Spleen (tissue), 11 donors: ENCODE data around the gene CNKSR2. TPM values are rescaled to one million over a fixed set of nuclear protein-coding genes. Genes with fewer than 3 reads are reported as not detected.
A peak's percentile ranks its signal among the peaks of the same experiment; 100 is the strongest.

Source experiments
- DNase-seq: peaks from one replicate; pipeline ENCODE4 v3.0.0-alpha.2; 2020
- H3K27ac ChIP-seq, 8 donors: fragments of 200-600 bp; sonication (generic) in 7 of 8; 1 replicate in 4 of 8; 2 replicates in 4 of 8; pipeline versions ENCODE4 v1.5.0 to v1.8.0; 2016 to 2021; ENCODE audit warnings: inconsistent platforms in 4 of 8, mild to moderate bottlenecking in 4 of 8, moderate library complexity in 1 of 8
- H3K27me3 ChIP-seq, 7 donors: fragments of 200-600 bp; sonication (generic) in 6 of 7; replicated peaks in 1 of 7; 1 replicate in 4 of 7; 2 replicates in 3 of 7; pipeline versions ENCODE4 v1.5.0 to v1.8.0; 2016 to 2021; ENCODE audit warnings: inconsistent platforms in 3 of 7, mild to moderate bottlenecking in 1 of 7
- H3K36me3 ChIP-seq, 6 donors: fragments of 200-600 bp; sonication (generic) in 5 of 6; 1 replicate in 4 of 6; 2 replicates in 2 of 6; pipeline versions ENCODE4 v1.5.0 to v1.8.0; 2016 to 2021; ENCODE audit warnings: inconsistent platforms in 2 of 6
- H3K4me1 ChIP-seq, 6 donors: fragments of 200-600 bp; sonication (generic) in 5 of 6; 1 replicate in 3 of 6; 2 replicates in 3 of 6; pipeline versions ENCODE4 v1.5.0 to v1.8.0; 2016 to 2021; ENCODE audit warnings: inconsistent platforms in 3 of 6
- H3K4me3 ChIP-seq, 8 donors: fragments of 200-600 bp; sonication (generic) in 7 of 8; 1 replicate in 4 of 8; 2 replicates in 4 of 8; pipeline versions ENCODE4 v1.5.0 to v1.8.0; 2016 to 2021; ENCODE audit warnings: inconsistent platforms in 4 of 8, mild to moderate bottlenecking in 4 of 8, moderate library complexity in 2 of 8
- H3K9me3 ChIP-seq, 8 donors: fragments of 200-600 bp; sonication (generic) in 7 of 8; 1 replicate in 4 of 8; 2 replicates in 4 of 8; pipeline versions ENCODE4 v1.5.0 to v1.8.0; 2016 to 2021; ENCODE audit warnings: inconsistent platforms in 4 of 8
- CTCF ChIP-seq, 11 experiments: fragments of 200-600 bp in 7 of 11; fragments of 450-650 bp in 4 of 11; sonication (generic) in 4 of 11; IDR thresholded peaks in 8 of 11; conservative IDR thresholded peaks in 3 of 11; 1 replicate in 7 of 11; 2 replicates in 4 of 11; pipeline versions ENCODE4 v1.4.0 to v1.8.0; 2016 to 2021; ENCODE audit warnings: antibody characterized with exemption in 11 of 11, inconsistent platforms in 4 of 11, mild to moderate bottlenecking in 1 of 11
- POLR2A ChIP-seq, 3 donors: fragments of 450-650 bp; IDR thresholded peaks; one replicate each; pipeline ENCODE4 v1.5.1; 2017; ENCODE audit warnings: antibody characterized with exemption in 3 of 3, mild to moderate bottlenecking in 1 of 3
- POLR2AphosphoS5 ChIP-seq, 3 donors: sonication (generic); formaldehyde crosslinking; IDR thresholded peaks; one replicate each; pipeline ENCODE4 v1.5.1; 2017; ENCODE audit warnings: antibody characterized with exemption in 3 of 3
- WGBS, 5 donors: extraction: QIAGEN DNeasy Blood & Tissue Kit in 3 of 5; methylation state at CpG; one replicate each; pipeline versions ENCODE4 v1.1.5 to v1.1.7; 2013 to 2018; 5-methylcytosine and 5-hydroxymethylcytosine counted together
- intact Hi-C: fragments of 100-400 bp; cut with DNase I; formaldehyde crosslinking; loops from one replicate; pipeline ENCODE4 v1.15.0; 2023; ENCODE audit warnings: low total_unique reads
- polyA plus RNA-seq, 3 donors: library from polyadenylated mRNA; stranded (reverse); fragments of 200-250 nt; gene quantifications; one replicate each; pipeline ENCODE4 v1.2.1, GENCODE V29; 2013
- total RNA-seq, 7 donors: library from RNA; depleted of rRNA in 3 of 7; stranded (reverse); fragments of >200 nt in 3 of 7; fragmentation: NEBNext Ultra II Directional in 4 of 7; extraction: Animal tissue kit (Norgen Biotek cat#: 25700) in 4 of 7; gene quantifications; one replicate each; pipeline versions ENCODE4 v1.1.0 to v1.2.1, GENCODE V29; 2016 to 2021
- donor health status: healthy with polysubstance abuse.
- donor health status: DM: no; HTN: no; CAD: no; lungs with moderate emphysema.
- donor health status: DM: no; HTN: no; CAD: no.
- donor health status: Bipolar disorder and iron deficiency.
- donor health status: healthy.
- donor health status: DM: no; HTN: no; CAD: no.
- donor health status: DM: yes; HTN: yes; CAD: no.

The CNKSR2 gene
- total and polyA plus RNA-seq, 10 donors = 1.6 to 16.8 (median 6.0) TPM

- WGBS, 5 donors = 37 to 63% (median 50%) methylated on average over 35 to 57 of the region's 57 CpGs; no CpG with 5 or more reads in 1 of the 5 donors
- Histone ChIP-seq H3K9me3 (peaks cover 0 to 7% (median 0%) of the 10 kb centered on the region in 8 donors), H3K27ac (no peak overlapping the region), H3K4me3 (peak overlapping the region in 7 of 8 donors; percentile 9 to 52 (median 23)), H3K4me1 (peaks cover 0 to 8% (median 0%) of the 10 kb centered on the region in 6 donors), H3K27me3 (peaks cover 0 to 40% (median 25%) of the 10 kb centered on the region in 7 donors), H3K36me3 (no peaks in the 10 kb centered on the region)
- TF ChIP-seq POLR2A (IDR thresholded peaks at IDR 0.05) = no peak
- intact Hi-C loops = no loop called here
- peak; percentile 71 for DNase-seq
Measured at GRCh38 chrX:21657318-21658151, 283.3 kb downstream of the CNKSR2 start.

- Histone ChIP-seq H3K9me3 (peaks cover 0 to 7% (median 0%) of the 10 kb centered on the region in 8 donors), H3K4me3 (peak within 1 kb of the TSS; percentile 8 to 52 (median 22)), H3K4me1 (peaks cover 0 to 8% (median 0%) of the 10 kb centered on the region in 6 donors), H3K27ac (no peak within 1 kb of the TSS), H3K36me3 (no peaks in the 10 kb centered on the region), H3K27me3 (peaks cover 0 to 40% (median 25%) of the 10 kb centered on the region in 7 donors)
- TF ChIP-seq CTCF (IDR thresholded peaks at IDR 0.05 in 8 of 11, conservative IDR thresholded peaks at IDR 0.05 in 3 of 11) (no peak), POLR2A (IDR thresholded peaks at IDR 0.05) (no peak), POLR2AphosphoS5 (IDR thresholded peaks at IDR 0.05) (no peak)
- WGBS, 5 donors = 5 to 43% (median 19%) methylated on average over 49 to 60 of the region's 60 CpGs; no CpG with 5 or more reads in 1 of the 5 donors
- intact Hi-C loops = no loop called here
- peak; percentile 72 for DNase-seq
Measured at GRCh38 chrX:21658152-21658737, 284.0 kb downstream of the CNKSR2 start, which contains the start of gene KLHL34. TSS of gene KLHL34 (minus strand) at chrX:21658330. CDS start at chrX:21657788, 542 bp downstream.

- peak overlapping the region in 6 of 8 donors; percentile 15 to 52 (median 26) for H3K4me3 ChIP-seq
- no peak for DNase-seq
- 22 to 47% (median 41%) methylated on average over 10 to 23 of the region's 23 CpGs for WGBS, 5 donors
Measured at GRCh38 chrX:21658746-21659145, 284.5 kb downstream of the CNKSR2 start.

GRCh38 chrX:21659320-21659719, 285.1 kb downstream of the CNKSR2 start:
- no peak for TF ChIP-seq POLR2A (IDR thresholded peaks at IDR 0.05)
- TF ChIP-seq POLR2AphosphoS5 (IDR thresholded peaks at IDR 0.05) = no peak
- TF ChIP-seq CTCF (IDR thresholded peaks at IDR 0.05 in 8 of 11, conservative IDR thresholded peaks at IDR 0.05 in 3 of 11) = no peak
- H3K27ac ChIP-seq = no peak overlapping the region
- WGBS, 5 donors = 67 to 86% (median 69%) methylated on average over 3 of the region's 3 CpGs

More at GRCh38 chrX:21658746-21659145, 284.5 kb downstream of the CNKSR2 start:
- TF ChIP-seq POLR2A (IDR thresholded peaks at IDR 0.05) (no peak), CTCF (IDR thresholded peaks at IDR 0.05 in 8 of 11, conservative IDR thresholded peaks at IDR 0.05 in 3 of 11) (no peak), POLR2AphosphoS5 (IDR thresholded peaks at IDR 0.05) (no peak)
- peaks cover 0 to 7% (median 0%) of the 10 kb centered on the region in 8 donors for H3K9me3 ChIP-seq
- peaks cover 0 to 40% (median 25%) of the 10 kb centered on the region in 7 donors for H3K27me3 ChIP-seq
- intact Hi-C loops = no loop called here
- H3K27ac ChIP-seq = no peak overlapping the region
- peaks cover 0 to 8% (median 0%) of the 10 kb centered on the region in 6 donors for H3K4me1 ChIP-seq
- H3K36me3 ChIP-seq = no peaks in the 10 kb centered on the region

More at GRCh38 chrX:21659320-21659719, 285.1 kb downstream of the CNKSR2 start:
- Histone ChIP-seq H3K4me1 (peaks cover 0 to 8% (median 0%) of the 10 kb centered on the region in 6 donors), H3K4me3 (no peak overlapping the region), H3K9me3 (peaks cover 0 to 7% (median 0%) of the 10 kb centered on the region in 8 donors), H3K36me3 (no peaks in the 10 kb centered on the region), H3K27me3 (peaks cover 0 to 43% (median 25%) of the 10 kb centered on the region in 7 donors)
- intact Hi-C loops = no loop called here
- no peak for DNase-seq
